ENCODE data around the gene BTN2A1. TPM values are rescaled to one million over a fixed set of nuclear protein-coding genes. Genes with fewer than 3 reads are reported as not detected.
A peak's percentile ranks its signal among the peaks of the same experiment; 100 is the strongest.

BTN2A1 gene
- total RNA-seq, 1 donor = 11.1 TPM

DNA sequence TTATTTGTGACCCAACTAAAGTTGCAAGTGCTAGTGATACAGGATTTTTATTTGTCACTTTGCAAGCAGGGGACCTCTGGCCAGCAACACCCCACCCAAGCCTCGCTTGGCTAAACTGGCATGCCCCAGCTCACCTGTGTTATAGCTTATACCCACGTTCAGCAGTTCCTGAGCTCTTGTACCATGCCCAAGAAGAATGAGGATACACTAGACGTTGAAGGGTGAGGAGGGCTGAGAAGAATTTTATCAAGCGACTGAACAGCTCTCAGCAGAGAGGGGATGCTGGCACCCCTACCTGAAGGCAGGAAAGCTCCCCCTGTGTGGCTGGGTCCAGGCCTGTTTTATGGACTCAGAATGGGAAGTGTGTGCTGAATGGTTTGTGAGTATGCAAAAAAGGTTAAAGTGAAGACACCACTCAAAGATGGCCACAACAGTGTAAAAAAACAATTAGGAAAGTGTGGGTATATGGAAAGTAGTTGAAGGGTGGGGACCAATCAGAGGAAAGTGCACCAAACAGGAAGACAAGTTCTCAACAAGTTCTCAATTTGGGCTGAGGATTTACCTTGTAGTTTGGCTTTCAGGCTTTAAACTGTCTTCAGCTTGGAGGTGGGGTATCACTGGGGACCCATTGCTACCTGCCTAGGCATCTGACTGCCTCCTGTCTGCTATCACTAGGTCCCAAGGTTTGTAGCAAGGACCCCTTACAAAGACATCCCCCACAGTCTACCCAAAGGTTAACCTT, 15.0 kb downstream of the BTN2A1 start:
- Histone ChIP-seq H3K4me1 (ENCODE audit: insufficient read depth, low read length) (peaks cover 48% of the 10 kb centered on the region), H3K4me3 (ENCODE audit: low read length) (no peak overlapping the region)

DNA sequence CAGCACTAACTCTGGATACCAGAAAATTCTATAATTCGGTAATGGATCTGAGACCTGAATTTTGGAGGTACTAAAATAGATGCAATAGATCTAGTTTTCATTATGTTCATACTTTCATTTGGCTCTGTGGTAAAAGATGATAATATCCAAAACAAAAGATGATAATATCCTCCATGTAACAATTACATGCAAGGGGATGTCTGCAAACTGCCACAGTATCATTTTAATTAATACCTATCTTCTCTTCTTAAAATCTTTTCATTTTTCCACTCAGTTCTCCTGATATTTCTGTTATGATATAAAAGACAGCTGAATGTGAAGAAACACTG, 15.6 kb downstream of the BTN2A1 start:
- H3K4me3 ChIP-seq (ENCODE audit: low read length) = no peak overlapping the region
- H3K9me3 ChIP-seq (ENCODE audit: low read depth, low read length) = no peaks in the 10 kb centered on the region
- H3K4me1 ChIP-seq (ENCODE audit: insufficient read depth, low read length) = peaks cover 55% of the 10 kb centered on the region
- no peaks in the 10 kb centered on the region for H3K27me3 ChIP-seq (ENCODE audit: insufficient read depth, low read length)

More for the DNA sequence above, 15.0 kb downstream of the BTN2A1 start:
- Histone ChIP-seq H3K9me3 (ENCODE audit: low read depth, low read length) (no peaks in the 10 kb centered on the region), H3K27me3 (ENCODE audit: insufficient read depth, low read length) (no peaks in the 10 kb centered on the region)

- H3K4me3 ChIP-seq (ENCODE audit: low read length) = peak overlapping the region; percentile 40
- peaks cover 60% of the 10 kb centered on the region for H3K4me1 ChIP-seq (ENCODE audit: insufficient read depth, low read length)
- no peaks in the 10 kb centered on the region for H3K9me3 ChIP-seq (ENCODE audit: low read depth, low read length)
- H3K27me3 ChIP-seq (ENCODE audit: insufficient read depth, low read length) = no peaks in the 10 kb centered on the region
Observed at GRCh38 chr6:26473758-26474438, 16.1 kb downstream of the BTN2A1 start.

GRCh38 chr6:26474439-26474881, 16.7 kb downstream of the BTN2A1 start:
- H3K9me3 ChIP-seq (ENCODE audit: low read depth, low read length) = no peaks in the 10 kb centered on the region
- peak overlapping the region; percentile 40 for H3K4me3 ChIP-seq (ENCODE audit: low read length)
- no peaks in the 10 kb centered on the region for H3K27me3 ChIP-seq (ENCODE audit: insufficient read depth, low read length)
- H3K4me1 ChIP-seq (ENCODE audit: insufficient read depth, low read length) = peaks cover 63% of the 10 kb centered on the region

GRCh38 chr6:26475823-26476729, 18.3 kb downstream of the BTN2A1 start:
- Histone ChIP-seq H3K9me3 (ENCODE audit: low read depth, low read length) (no peaks in the 10 kb centered on the region), H3K27me3 (ENCODE audit: insufficient read depth, low read length) (no peaks in the 10 kb centered on the region), H3K4me1 (ENCODE audit: insufficient read depth, low read length) (peaks cover 71% of the 10 kb centered on the region), H3K4me3 (ENCODE audit: low read length) (no peak overlapping the region)

DNA sequence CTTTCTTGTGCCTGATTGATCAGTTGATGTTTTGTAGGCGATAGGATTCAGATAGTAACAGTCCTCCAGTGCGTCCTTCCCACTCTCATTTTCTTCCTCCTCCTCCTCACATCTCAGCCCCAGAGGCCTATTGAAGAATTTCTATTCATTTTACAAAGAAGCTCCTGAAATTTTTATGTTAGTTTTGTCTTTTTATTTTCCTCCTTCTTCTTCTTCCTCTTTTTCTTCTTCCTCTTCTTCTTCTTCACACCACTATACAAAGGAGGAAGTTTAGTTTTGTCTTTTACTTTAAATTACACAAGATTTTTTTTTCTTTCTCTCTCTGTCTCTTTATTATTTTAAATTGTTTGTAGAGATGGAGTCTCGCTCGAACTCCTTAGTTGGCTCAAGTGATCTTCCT, 19.1 kb downstream of the BTN2A1 start:
- Histone ChIP-seq H3K4me3 (ENCODE audit: low read length) (no peak overlapping the region), H3K4me1 (ENCODE audit: insufficient read depth, low read length) (peaks cover 74% of the 10 kb centered on the region), H3K27me3 (ENCODE audit: insufficient read depth, low read length) (no peaks in the 10 kb centered on the region), H3K9me3 (ENCODE audit: low read depth, low read length) (no peaks in the 10 kb centered on the region)

DNA sequence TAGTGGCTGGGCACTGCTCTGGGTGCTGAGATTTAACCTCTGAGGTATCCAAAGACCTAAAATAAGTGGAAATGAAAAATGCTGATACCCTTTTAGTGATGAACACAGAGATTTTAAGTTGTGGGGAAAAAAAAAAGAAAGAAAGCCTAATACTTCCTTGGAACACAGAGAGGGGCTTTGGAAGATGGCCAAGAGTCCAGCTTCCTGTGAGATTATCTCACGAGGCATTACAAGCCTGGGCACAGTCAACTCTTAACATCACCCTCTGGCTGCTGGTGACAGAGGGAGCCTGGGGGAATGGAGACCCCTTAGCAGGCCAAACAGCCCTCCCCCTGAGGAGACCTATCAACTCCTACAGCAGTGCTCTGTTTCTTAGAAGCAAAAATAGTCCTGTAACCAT, 19.7 kb downstream of the BTN2A1 start:
- Histone ChIP-seq H3K4me3 (ENCODE audit: low read length) (no peak overlapping the region), H3K9me3 (ENCODE audit: low read depth, low read length) (no peaks in the 10 kb centered on the region), H3K27me3 (ENCODE audit: insufficient read depth, low read length) (no peaks in the 10 kb centered on the region), H3K4me1 (ENCODE audit: insufficient read depth, low read length) (peaks cover 73% of the 10 kb centered on the region)

DNA sequence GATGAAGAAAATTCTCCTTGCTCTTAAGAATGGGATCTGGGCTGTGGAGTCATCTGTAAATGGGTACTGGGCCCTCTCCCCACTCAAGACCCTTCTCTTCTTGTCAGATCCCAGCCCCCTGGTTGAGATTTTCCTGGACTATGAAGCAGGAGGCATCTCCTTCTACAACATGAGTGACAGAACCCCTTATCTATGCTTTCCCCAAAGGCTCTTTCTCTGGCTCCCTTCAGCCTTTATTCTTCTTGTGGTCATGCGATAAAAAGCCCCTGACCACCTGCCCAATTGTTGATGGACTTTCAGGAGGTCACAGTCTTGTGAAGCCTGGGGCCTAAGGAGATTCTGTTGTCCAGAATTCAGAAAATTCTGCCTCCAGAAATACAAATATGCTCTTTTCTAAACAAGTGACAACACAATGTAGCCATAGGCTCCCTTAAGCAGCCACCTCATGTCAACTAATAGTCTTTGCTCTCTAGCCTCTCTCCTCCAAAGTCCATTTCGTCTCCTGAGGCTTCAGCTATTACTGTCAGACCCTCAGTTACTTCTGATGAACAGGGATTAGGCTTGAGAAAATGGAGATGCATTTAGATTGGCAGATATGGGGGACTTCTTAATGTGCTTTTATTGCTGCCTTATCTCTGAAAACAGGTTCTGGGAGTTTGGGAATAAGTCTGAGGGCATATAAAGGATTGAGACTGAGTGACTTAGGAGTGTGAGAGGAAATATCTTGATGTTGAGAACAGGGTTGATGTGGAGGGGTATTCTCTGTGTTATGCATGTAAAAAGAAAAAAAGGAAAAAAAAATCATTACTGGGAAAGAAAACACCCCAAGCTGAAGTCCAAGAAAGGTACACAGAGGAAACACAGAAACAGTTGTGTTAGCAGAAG, 20.6 kb downstream of the BTN2A1 start:
- H3K4me1 ChIP-seq (ENCODE audit: insufficient read depth, low read length) = peaks cover 64% of the 10 kb centered on the region
- H3K9me3 ChIP-seq (ENCODE audit: low read depth, low read length) = no peaks in the 10 kb centered on the region
- no peak overlapping the region for H3K4me3 ChIP-seq (ENCODE audit: low read length)
- H3K27me3 ChIP-seq (ENCODE audit: insufficient read depth, low read length) = no peaks in the 10 kb centered on the region

- no peaks in the 10 kb centered on the region for H3K27me3 ChIP-seq (ENCODE audit: insufficient read depth, low read length)
- H3K4me1 ChIP-seq (ENCODE audit: insufficient read depth, low read length) = peaks cover 64% of the 10 kb centered on the region
- H3K4me3 ChIP-seq (ENCODE audit: low read length) = no peak overlapping the region
Observed at GRCh38 chr6:26478985-26479278, 21.2 kb downstream of the BTN2A1 start.

GRCh38 chr6:26482338-26482737, 24.6 kb downstream of the BTN2A1 start:
- peaks cover 3% of the 10 kb centered on the region for H3K9me3 ChIP-seq (ENCODE audit: low read depth, low read length)
- H3K4me1 ChIP-seq (ENCODE audit: insufficient read depth, low read length) = peaks cover 41% of the 10 kb centered on the region
- H3K4me3 ChIP-seq (ENCODE audit: low read length) = no peak overlapping the region
- no peaks in the 10 kb centered on the region for H3K27me3 ChIP-seq (ENCODE audit: insufficient read depth, low read length)

More at GRCh38 chr6:26478985-26479278, 21.2 kb downstream of the BTN2A1 start:
- no peaks in the 10 kb centered on the region for H3K9me3 ChIP-seq (ENCODE audit: low read depth, low read length)

GRCh38 chr6:26483727-26484126, 26.0 kb downstream of the BTN2A1 start:
- Histone ChIP-seq H3K4me3 (ENCODE audit: low read length) (no peak overlapping the region), H3K9me3 (ENCODE audit: low read depth, low read length) (peaks cover 10% of the 10 kb centered on the region), H3K27me3 (ENCODE audit: insufficient read depth, low read length) (no peaks in the 10 kb centered on the region), H3K4me1 (ENCODE audit: insufficient read depth, low read length) (peaks cover 27% of the 10 kb centered on the region)

DNA sequence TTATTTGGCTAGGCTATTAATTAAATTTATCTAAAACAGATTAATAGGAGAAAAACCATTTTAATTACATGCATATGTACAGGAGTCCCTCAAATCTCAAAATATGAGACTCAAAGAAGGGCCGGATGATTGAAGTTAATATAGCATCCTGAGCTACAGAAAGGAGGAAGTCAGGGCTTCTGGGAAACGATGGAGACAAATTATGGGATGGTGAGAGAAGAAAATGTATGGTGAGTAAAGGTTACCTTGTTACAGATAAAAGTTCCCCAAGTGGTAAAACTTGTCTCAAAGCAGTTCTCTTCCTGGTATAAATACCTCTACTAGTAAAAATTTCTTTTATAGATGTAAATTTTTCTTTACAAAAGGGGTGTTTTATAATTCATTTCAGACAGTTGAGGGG, 26.4 kb downstream of the BTN2A1 start:
- Histone ChIP-seq H3K27me3 (ENCODE audit: insufficient read depth, low read length) (no peaks in the 10 kb centered on the region), H3K4me3 (ENCODE audit: low read length) (no peak overlapping the region), H3K4me1 (ENCODE audit: insufficient read depth, low read length) (peaks cover 22% of the 10 kb centered on the region)

DNA sequence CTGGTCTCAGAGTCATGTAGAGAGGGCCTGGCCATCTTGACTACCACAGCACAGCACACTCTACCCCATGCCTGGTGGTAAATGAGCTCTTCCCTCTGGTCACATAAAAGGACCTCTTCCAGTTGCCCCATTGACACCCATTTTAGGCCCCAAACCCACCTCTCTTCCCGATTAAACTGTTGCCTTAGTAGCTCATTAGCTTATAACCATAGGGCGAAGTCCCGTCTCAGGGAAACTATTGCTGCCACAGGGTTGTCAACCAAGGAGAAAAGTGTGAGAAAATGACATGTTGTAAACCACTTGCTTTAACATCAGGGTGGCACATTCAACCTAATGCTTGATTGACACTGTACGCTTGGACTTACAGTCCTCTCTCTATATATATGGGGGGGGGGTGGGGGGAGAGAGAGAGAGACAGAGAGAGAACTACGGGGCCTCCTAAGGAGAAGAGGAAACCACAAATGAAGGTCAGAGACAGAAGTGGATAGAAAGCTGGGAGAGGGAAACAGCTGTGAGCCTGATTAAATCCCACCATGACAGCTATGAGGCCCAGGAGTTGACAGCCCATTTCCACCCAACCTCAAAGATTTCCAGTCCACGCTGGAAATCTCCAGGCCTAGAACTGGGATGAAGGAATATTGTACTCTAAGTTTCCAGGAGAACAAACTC, 27.5 kb downstream of the BTN2A1 start:
- H3K4me1 ChIP-seq (ENCODE audit: insufficient read depth, low read length) = peaks cover 15% of the 10 kb centered on the region
- H3K4me3 ChIP-seq (ENCODE audit: low read length) = no peak overlapping the region
- peaks cover 10% of the 10 kb centered on the region for H3K9me3 ChIP-seq (ENCODE audit: low read depth, low read length)
- no peaks in the 10 kb centered on the region for H3K27me3 ChIP-seq (ENCODE audit: insufficient read depth, low read length)

More for the DNA sequence above, 26.4 kb downstream of the BTN2A1 start:
- H3K9me3 ChIP-seq (ENCODE audit: low read depth, low read length) = peaks cover 10% of the 10 kb centered on the region

DNA sequence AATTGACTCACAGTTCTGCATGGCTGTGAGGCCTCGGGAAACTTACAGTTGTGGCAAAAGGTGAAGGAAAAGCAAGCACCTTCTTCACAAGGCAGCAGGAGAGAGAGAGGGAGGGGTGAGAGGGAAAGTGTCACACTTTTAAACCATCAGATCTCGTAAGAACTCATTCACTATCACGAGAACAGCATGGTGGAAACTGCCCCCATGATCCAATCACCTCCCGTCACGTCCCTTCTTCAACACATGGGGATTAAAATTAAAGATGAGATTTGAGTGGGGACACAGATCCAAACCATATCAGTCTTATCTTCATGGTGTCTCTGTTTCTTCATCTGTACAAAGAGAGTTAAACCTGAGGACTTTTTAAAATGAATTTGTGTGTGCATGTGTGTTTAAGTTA, 28.6 kb downstream of the BTN2A1 start:
- Histone ChIP-seq H3K4me3 (ENCODE audit: low read length) (no peak overlapping the region), H3K27me3 (ENCODE audit: insufficient read depth, low read length) (no peaks in the 10 kb centered on the region), H3K4me1 (ENCODE audit: insufficient read depth, low read length) (peaks cover 8% of the 10 kb centered on the region), H3K9me3 (ENCODE audit: low read depth, low read length) (peaks cover 10% of the 10 kb centered on the region)
